Adrenal gland (tissue), 12 donors: ENCODE data around the gene ZNF552. TPM values are rescaled to one million over a fixed set of nuclear protein-coding genes. Genes with fewer than 3 reads are reported as not detected.
"Not testable (repeated sequence)": the region's sequence is repeated elsewhere in the genome, so short reads cannot be mapped to it uniquely, and the experiment has no call there.

Experiments used
- DNase-seq, 7 donors: peaks; one replicate each; pipeline ENCODE4 v3.0.0-alpha.2; 2019 to 2020
- H3K27ac ChIP-seq, 5 donors: fragments of 200-600 bp; sonication (generic) in 4 of 5; 1 replicate in 3 of 5; 2 replicates in 2 of 5; pipeline versions ENCODE4 v1.5.1 to v1.8.0; 2016 to 2020; ENCODE audit warnings: mild to moderate bottlenecking in 1 of 5
- H3K27me3 ChIP-seq: fragments of 200-600 bp; 2 replicates; pipeline ENCODE4 v1.8.0; 2021
- H3K36me3 ChIP-seq, 2 donors: fragments of 200-600 bp; replicated peaks in 1 of 2; 1 replicate in 1 of 2; 2 replicates in 1 of 2; pipeline versions ENCODE4 v1.5.1 to v1.8.0; 2018 to 2022
- H3K4me1 ChIP-seq, 2 donors: fragments of 200-600 bp; replicated peaks in 1 of 2; 1 replicate in 1 of 2; 2 replicates in 1 of 2; pipeline versions ENCODE4 v1.5.1 to v1.8.0; 2018 to 2021
- H3K4me3 ChIP-seq, 4 donors: fragments of 200-600 bp; sonication (generic) in 3 of 4; one replicate each; pipeline ENCODE4 v1.5.1; 2016 to 2018
- H3K9me3 ChIP-seq, 3 donors: fragments of 200-600 bp; sonication (generic) in 1 of 3; replicated peaks in 1 of 3; 1 replicate in 2 of 3; 2 replicates in 1 of 3; pipeline versions ENCODE4 v1.5.1 to v1.8.0; 2016 to 2021
- CTCF ChIP-seq, 6 experiments: fragments of 450-650 bp in 4 of 6; fragments of 200-600 bp in 2 of 6; sonication (generic) in 1 of 6; IDR thresholded peaks; 1 replicate in 5 of 6; 2 replicates in 1 of 6; pipeline versions ENCODE4 v1.5.1 to v1.8.0; 2016 to 2021; ENCODE audit warnings: antibody characterized with exemption in 6 of 6, mild to moderate bottlenecking in 2 of 6, moderate library complexity in 1 of 6
- POLR2A ChIP-seq, 2 donors: fragments of 450-650 bp; IDR thresholded peaks; one replicate each; pipeline ENCODE4 v1.6.1; 2017; ENCODE audit warnings: antibody characterized with exemption in 2 of 2, mild to moderate bottlenecking in 2 of 2, moderate library complexity in 1 of 2
- WGBS, 4 donors: extraction: QIAGEN DNeasy Blood & Tissue Kit in 2 of 4; methylation state at CpG; one replicate each; pipeline versions ENCODE4 v1.1.5 to v1.1.7; 2013 to 2017; 5-methylcytosine and 5-hydroxymethylcytosine counted together
- intact Hi-C, 2 donors: fragments of 100-400 bp; cut with DNase I; formaldehyde crosslinking; loops; one replicate each; pipeline versions ENCODE4 v1.14.1 to v1.15.0; 2022 to 2023
- polyA plus RNA-seq, 3 donors: library from polyadenylated mRNA; stranded (reverse); fragments of 200-250 nt in 2 of 3; fragments of 350-450 nt in 1 of 3; fragmentation: Illumina TruSeq in 1 of 3; extraction: RNeasy Lipid Tissue Mini Kit (QIAGEN cat#74804) in 1 of 3; gene quantifications; one replicate each; pipeline ENCODE4 v1.2.3, GENCODE V29; 2013 to 2014
- total RNA-seq, 9 donors: library from RNA; depleted of rRNA in 4 of 9; stranded (reverse); fragments of >200 nt in 4 of 9; fragments of 120-200 nt in 1 of 9; fragmentation: NEBNext Ultra II Directional in 1 of 9; extraction: Animal tissue kit (Norgen Biotek cat#: 25700) in 1 of 9; gene quantifications; one replicate each; pipeline versions ENCODE4 v1.1.0 to v1.2.4, GENCODE V29; 2013 to 2023
- donor health status: healthy with polysubstance abuse.
- donor health status: Bipolar disorder and iron deficiency.
- donor health status: DM: yes; HTN: yes; CAD: no.
- donor health status: DM: no; HTN: no; CAD: no.
- donor health status: DM: no; HTN: no; CAD: no.
- donor health status: DM: yes; HTN: yes; CAD: no.

ZNF552 gene
- total and polyA plus RNA-seq, 12 donors, result 0.66 to 10.5 (median 4.2) TPM

GRCh38 chr19:57849666-57850473 is 35.2 kb upstream of the ZNF552 start, which contains the start of gene ZNF587:
ZNF587 (plus strand) TSS chr19:57849859; CDS start chr19:57850039, 180 bp downstream.
- H3K27me3 ChIP-seq, H3K36me3 ChIP-seq, H3K9me3 ChIP-seq, intact Hi-C loops: not testable (repeated sequence)
- TF ChIP-seq POLR2A (IDR thresholded peaks at IDR 0.05), result peak in 1 of 2 donors; percentile 52
- peak within 1 kb of the TSS; percentile 13 to 78 (median 57) for H3K4me3 ChIP-seq
- peak within 1 kb of the TSS in 4 of 5 donors; percentile 53 to 75 (median 71) for H3K27ac ChIP-seq
- DNase-seq, result peak; percentile 70 to 88 (median 78)
- WGBS, 4 donors, result 0 to 2% (median 1%) methylated on average over 13 to 42 of the region's 42 CpGs
- H3K4me1 ChIP-seq, result peaks cover 0 to 16% of the 10 kb centered on the region in 2 donors

- H3K27me3 ChIP-seq, DNase-seq, H3K9me3 ChIP-seq, H3K36me3 ChIP-seq, intact Hi-C loops: not testable (repeated sequence)
- Histone ChIP-seq H3K27ac (peak overlapping the region in 2 of 5 donors; percentile 75), H3K4me1 (peaks cover 0 to 16% of the 10 kb centered on the region in 2 donors), H3K4me3 (peak overlapping the region in 1 of 4 donors; percentile 62)
- WGBS, 4 donors, result 63 to 88% (median 81%) methylated on average over 1 to 2 of the region's 2 CpGs
Measured at GRCh38 chr19:57849162-57849665, 34.5 kb upstream of the ZNF552 start.

GRCh38 chr19:57847164-57847563 is 32.5 kb upstream of the ZNF552 start:
- intact Hi-C loops, result not testable (repeated sequence)

GRCh38 chr19:57841122-57841763 is 26.5 kb upstream of the ZNF552 start:
- TF ChIP-seq CTCF (IDR thresholded peaks at IDR 0.05) (no peak), POLR2A (IDR thresholded peaks at IDR 0.05) (no peak)
- Histone ChIP-seq H3K9me3 (no peaks in the 10 kb centered on the region), H3K4me3 (no peak overlapping the region), H3K36me3 (peaks cover 0 to 13% of the 10 kb centered on the region in 2 donors), H3K27ac (no peak overlapping the region), H3K27me3 (no peaks in the 10 kb centered on the region), H3K4me1 (no peaks in the 10 kb centered on the region)
- WGBS, 4 donors, result 76 to 93% (median 79%) methylated on average over 6 of the region's 6 CpGs
- no peak for DNase-seq
- intact Hi-C loops, result no loop called here

More at GRCh38 chr19:57847164-57847563, 32.5 kb upstream of the ZNF552 start:
- not testable (repeated sequence) for H3K9me3 ChIP-seq, DNase-seq, H3K27me3 ChIP-seq, H3K36me3 ChIP-seq, H3K4me3 ChIP-seq, H3K27ac ChIP-seq
- H3K4me1 ChIP-seq, result peaks cover 0 to 16% of the 10 kb centered on the region in 2 donors
- WGBS, 4 donors, result 76 to 92% (median 83%) methylated on average over 3 of the region's 3 CpGs

GRCh38 chr19:57838622-57839191 is 24.0 kb upstream of the ZNF552 start:
- H3K27me3 ChIP-seq, H3K9me3 ChIP-seq, H3K4me1 ChIP-seq, H3K27ac ChIP-seq, intact Hi-C loops, H3K4me3 ChIP-seq, DNase-seq: not testable (repeated sequence)
- WGBS, 4 donors, result 93 to 95% (median 93%) methylated on average over 4 to 5 of the region's 5 CpGs
- peaks cover 0 to 13% of the 10 kb centered on the region in 2 donors for H3K36me3 ChIP-seq

- 92 to 97% (median 94%) methylated on average over 5 of the region's 5 CpGs for WGBS, 4 donors
- H3K4me1 ChIP-seq, DNase-seq, H3K27ac ChIP-seq, H3K9me3 ChIP-seq, H3K27me3 ChIP-seq, intact Hi-C loops, H3K4me3 ChIP-seq: not testable (repeated sequence)
- peaks cover 0 to 13% of the 10 kb centered on the region in 2 donors for H3K36me3 ChIP-seq
Measured at GRCh38 chr19:57836991-57837390, 22.3 kb upstream of the ZNF552 start.
